Ureter (tissue), 1 donor: ENCODE results near the gene IFNGR1. TPM values are rescaled to one million over a fixed set of nuclear protein-coding genes. Genes with fewer than 3 reads are reported as not detected.

Source experiments
- DNase-seq: peaks from one replicate; pipeline ENCODE4 v3.0.0-alpha.2; 2020; ENCODE audit warnings: low spot score
- total RNA-seq: library from RNA; stranded (reverse); gene quantifications from one replicate; pipeline ENCODE4 v1.2.4, GENCODE V29; 2023
- donor health status: DM: yes; HTN: yes; CAD: no.

Gene IFNGR1
- total RNA-seq, 1 donor from 2014 or later, result 81.2 TPM

- DNase-seq, result no peak
Measured at GRCh38 chr6:137155830-137156229, 63.4 kb downstream of the IFNGR1 start.

GRCh38 chr6:137150072-137150471 is 69.1 kb downstream of the IFNGR1 start:
- DNase-seq, result no peak

GRCh38 chr6:137149035-137149393 is 70.2 kb downstream of the IFNGR1 start:
- no peak for DNase-seq

- DNase-seq, result no peak
Measured at GRCh38 chr6:137148306-137149034, 70.7 kb downstream of the IFNGR1 start.

Other genes with a start within 250 kb of the IFNGR1 start
- gene IL20RA, start 174.4 kb downstream of the IFNGR1 start, total RNA-seq, result 39.5 TPM
- not detected for gene IL22RA2, start 45.7 kb downstream of the IFNGR1 start, total RNA-seq